Breast epithelium (tissue), 4 donors: ENCODE results near the gene CTXND1. TPM values are rescaled to one million over a fixed set of nuclear protein-coding genes. Genes with fewer than 3 reads are reported as not detected.

Experiments used
- DNase-seq, 2 donors: peaks; one replicate each; pipeline ENCODE4 v3.0.0-alpha.2; 2019; ENCODE audit warnings: low spot score in 2 of 2
- H3K27ac ChIP-seq, 2 donors: fragments of 200-600 bp; sonication (generic) in 1 of 2; one replicate each; pipeline ENCODE4 v1.5.1; 2016 to 2019; ENCODE audit warnings: mild to moderate bottlenecking in 1 of 2
- H3K27me3 ChIP-seq, 2 donors: fragments of 200-600 bp; sonication (generic) in 1 of 2; one replicate each; pipeline versions ENCODE4 v1.5.1 to v1.6.0; 2017 to 2019; ENCODE audit warnings: control low read depth in 1 of 2, mild to moderate bottlenecking in 1 of 2
- H3K36me3 ChIP-seq: fragments of 200-600 bp; one replicate; pipeline ENCODE4 v1.5.1; 2019
- H3K4me1 ChIP-seq, 2 donors: fragments of 200-600 bp; sonication (generic); one replicate each; pipeline ENCODE4 v1.5.1; 2016 to 2019; ENCODE audit warnings: control low read depth in 1 of 2
- H3K4me3 ChIP-seq, 3 donors: fragments of 200-600 bp; sonication (generic); 1 replicate in 2 of 3; 2 replicates in 1 of 3; pipeline ENCODE4 v1.5.1; 2016 to 2019; ENCODE audit warnings: mild to moderate bottlenecking in 3 of 3, moderate library complexity in 2 of 3
- H3K9me3 ChIP-seq, 2 donors: fragments of 200-600 bp; sonication (generic) in 1 of 2; one replicate each; pipeline ENCODE4 v1.5.1; 2016 to 2019; ENCODE audit warnings: control low read depth in 1 of 2
- POLR2A ChIP-seq: fragments of 450-650 bp; IDR thresholded peaks from one replicate; pipeline ENCODE4 v1.6.1; 2016; ENCODE audit warnings: antibody characterized with exemption, mild to moderate bottlenecking, moderate library complexity
- POLR2AphosphoS5 ChIP-seq, 3 donors: sonication (generic); formaldehyde crosslinking; IDR thresholded peaks; one replicate each; pipeline ENCODE4 v1.6.1; 2017; ENCODE audit warnings: antibody characterized with exemption in 3 of 3
- intact Hi-C: fragments of 100-400 bp; cut with DNase I; formaldehyde crosslinking; loops from one replicate; pipeline ENCODE4 v1.15.1; 2023; ENCODE audit warnings: low total_unique reads
- total RNA-seq, 3 donors: library from RNA; depleted of rRNA; stranded (reverse); fragments of >200 nt; gene quantifications; one replicate each; pipeline ENCODE4 v1.1.0, GENCODE V29; 2016
- TF ChIP-seq, protein P1 (sequence below), 3 donors: fragments of 450-650 bp; IDR thresholded peaks; one replicate each; pipeline ENCODE4 v1.5.1; 2016 to 2017; ENCODE audit warnings: antibody characterized with exemption in 3 of 3, mild to moderate bottlenecking in 3 of 3, moderate library complexity in 3 of 3

CTXND1 gene
- total RNA-seq, 3 donors from 2014 or later: not detected

DNA sequence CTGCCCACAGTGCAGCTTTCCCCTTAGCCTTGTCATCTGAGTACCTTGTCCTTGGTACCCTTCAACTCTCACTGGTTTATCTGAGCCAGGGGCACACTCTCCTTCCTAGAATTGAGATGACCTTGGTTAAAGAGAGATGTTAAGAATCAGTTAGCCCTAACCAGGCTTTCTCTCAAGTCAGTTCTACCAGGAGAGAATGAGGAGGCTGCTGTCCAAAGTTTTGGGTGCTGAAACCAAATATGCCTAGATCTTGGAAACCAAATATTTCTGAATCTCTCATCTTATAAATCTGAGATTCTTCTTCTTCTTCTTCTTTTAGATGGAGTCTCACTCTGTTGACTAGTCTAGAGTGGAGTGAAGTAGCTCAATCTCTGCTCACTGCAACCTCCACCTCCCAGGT, 12.0 kb upstream of the CTXND1 start:
- TF ChIP-seq POLR2A: no peak
- TF ChIP-seq, protein P1, sequence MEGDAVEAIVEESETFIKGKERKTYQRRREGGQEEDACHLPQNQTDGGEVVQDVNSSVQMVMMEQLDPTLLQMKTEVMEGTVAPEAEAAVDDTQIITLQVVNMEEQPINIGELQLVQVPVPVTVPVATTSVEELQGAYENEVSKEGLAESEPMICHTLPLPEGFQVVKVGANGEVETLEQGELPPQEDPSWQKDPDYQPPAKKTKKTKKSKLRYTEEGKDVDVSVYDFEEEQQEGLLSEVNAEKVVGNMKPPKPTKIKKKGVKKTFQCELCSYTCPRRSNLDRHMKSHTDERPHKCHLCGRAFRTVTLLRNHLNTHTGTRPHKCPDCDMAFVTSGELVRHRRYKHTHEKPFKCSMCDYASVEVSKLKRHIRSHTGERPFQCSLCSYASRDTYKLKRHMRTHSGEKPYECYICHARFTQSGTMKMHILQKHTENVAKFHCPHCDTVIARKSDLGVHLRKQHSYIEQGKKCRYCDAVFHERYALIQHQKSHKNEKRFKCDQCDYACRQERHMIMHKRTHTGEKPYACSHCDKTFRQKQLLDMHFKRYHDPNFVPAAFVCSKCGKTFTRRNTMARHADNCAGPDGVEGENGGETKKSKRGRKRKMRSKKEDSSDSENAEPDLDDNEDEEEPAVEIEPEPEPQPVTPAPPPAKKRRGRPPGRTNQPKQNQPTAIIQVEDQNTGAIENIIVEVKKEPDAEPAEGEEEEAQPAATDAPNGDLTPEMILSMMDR (IDR thresholded peaks at IDR 0.05): no peak
- TF ChIP-seq POLR2AphosphoS5 (IDR thresholded peaks at IDR 0.05): no peak
- Histone ChIP-seq H3K4me3 (no peak overlapping the region), H3K27ac (no peak overlapping the region), H3K9me3 (no peaks in the 10 kb centered on the region), H3K4me1 (no peaks in the 10 kb centered on the region), H3K36me3 (no peaks in the 10 kb centered on the region), H3K27me3 (peaks cover 0 to 51% of the 10 kb centered on the region in 2 donors)
- intact Hi-C loops: no loop called here
- DNase-seq: no peak

DNA sequence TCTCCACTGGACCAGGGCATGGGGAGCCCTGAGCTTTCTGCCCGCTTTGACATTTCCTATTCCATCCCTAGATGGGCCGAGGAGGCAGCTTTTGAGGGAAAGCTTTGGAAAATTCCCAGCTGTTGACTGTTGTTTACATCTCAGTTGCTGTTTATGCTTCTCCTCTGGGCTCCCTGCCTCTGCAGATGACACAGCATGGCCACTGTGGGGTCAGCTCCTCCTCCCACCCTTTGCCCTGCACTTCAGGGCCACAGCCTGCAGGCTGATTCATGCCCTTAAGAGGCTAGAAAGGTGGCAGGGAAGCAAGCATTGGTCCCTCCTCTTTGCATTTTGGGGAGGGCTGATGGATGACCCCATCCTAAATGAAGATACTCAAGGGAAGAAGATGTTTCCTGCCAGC, 8.5 kb upstream of the CTXND1 start:
- no peak for DNase-seq

DNA sequence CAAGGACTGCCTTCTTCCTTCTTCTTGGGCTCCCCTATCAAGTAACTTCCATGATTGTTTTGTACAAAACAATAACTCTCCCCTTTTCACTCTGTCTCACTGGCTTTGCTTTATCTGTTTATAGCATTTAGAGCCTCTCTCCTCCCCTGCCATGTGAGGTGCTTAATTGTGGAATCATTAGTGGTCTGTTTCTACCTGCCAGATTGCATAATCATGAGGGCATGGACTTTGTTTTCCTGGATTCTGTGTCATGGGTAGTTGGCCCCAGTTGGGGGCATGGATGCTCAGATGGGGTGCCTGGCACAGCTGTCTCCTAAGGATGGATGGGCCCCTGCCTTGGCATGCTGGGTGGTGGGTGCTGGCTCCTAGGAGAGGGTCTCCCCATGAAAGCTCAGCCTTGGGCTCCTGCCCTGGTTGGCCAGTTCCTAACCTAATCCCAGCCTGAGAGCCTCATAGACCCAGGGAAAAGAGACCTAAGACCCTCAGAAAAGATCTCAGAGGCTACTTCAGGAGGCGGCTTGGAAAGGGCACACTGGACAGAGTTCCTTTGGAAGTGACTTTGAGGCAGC, 8.0 kb upstream of the CTXND1 start:
- intact Hi-C loops: loop anchor here (2.0 kb wide), 1 partner anchor 21 kb away; no protein-coding TSS in a partner anchor
- no peaks in the 10 kb centered on the region for H3K4me1 ChIP-seq
- no peak overlapping the region for H3K27ac ChIP-seq
- peaks cover 0 to 58% of the 10 kb centered on the region in 2 donors for H3K27me3 ChIP-seq
- no peaks in the 10 kb centered on the region for H3K9me3 ChIP-seq
- TF ChIP-seq, protein P1 (IDR thresholded peaks at IDR 0.05): no peak
- TF ChIP-seq POLR2AphosphoS5 (IDR thresholded peaks at IDR 0.05) (no peak), POLR2A (no peak)
- no peaks in the 10 kb centered on the region for H3K36me3 ChIP-seq
- H3K4me3 ChIP-seq: no peak overlapping the region
- DNase-seq: no peak

More for the DNA sequence above, 8.5 kb upstream of the CTXND1 start:
- Histone ChIP-seq H3K4me1 (no peaks in the 10 kb centered on the region), H3K27me3 (peaks cover 0 to 55% of the 10 kb centered on the region in 2 donors), H3K4me3 (no peak overlapping the region), H3K9me3 (no peaks in the 10 kb centered on the region), H3K27ac (no peak overlapping the region), H3K36me3 (no peaks in the 10 kb centered on the region)
- intact Hi-C loops: no loop called here
- TF ChIP-seq POLR2A (no peak), POLR2AphosphoS5 (IDR thresholded peaks at IDR 0.05) (no peak)
- TF ChIP-seq, protein P1 (IDR thresholded peaks at IDR 0.05): no peak

DNA sequence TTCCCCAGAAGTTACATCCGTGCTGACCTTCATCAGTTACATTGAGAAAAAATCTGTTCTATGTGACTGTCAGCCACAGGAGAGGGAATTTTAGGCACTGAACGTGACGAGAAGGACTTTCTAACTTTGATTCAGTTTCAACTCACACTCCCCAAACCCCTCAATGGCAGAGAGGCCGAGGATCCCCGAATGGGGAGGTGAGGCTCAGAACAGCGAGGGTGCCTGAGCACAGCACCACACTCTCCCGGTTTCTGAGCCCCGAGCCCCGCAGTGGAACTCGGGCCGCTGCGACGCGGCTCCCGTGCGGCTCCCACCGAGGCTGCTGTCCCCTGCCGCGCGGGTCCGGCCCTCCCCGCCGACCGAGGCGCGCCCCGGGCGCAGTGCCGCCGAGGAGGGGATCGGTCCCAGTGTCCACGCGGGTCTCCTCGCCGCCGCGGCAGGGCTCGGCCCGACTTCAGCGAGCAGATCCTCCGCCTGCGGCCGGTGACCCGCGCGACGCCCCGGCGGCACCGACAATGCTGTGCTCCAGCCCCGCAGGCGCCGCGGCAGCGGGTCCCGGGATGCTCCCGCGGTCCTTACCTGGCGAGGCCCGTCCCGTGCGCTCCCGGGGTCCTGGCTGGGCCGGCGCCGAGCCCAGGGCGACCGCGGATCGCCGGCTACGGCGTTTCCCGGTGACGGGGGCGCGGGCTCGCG, 439 bp downstream of the CTXND1 start:
- Histone ChIP-seq H3K27ac (no peak overlapping the region), H3K9me3 (no peaks in the 10 kb centered on the region), H3K4me3 (peak overlapping the region; percentile 2 to 67 (median 48)), H3K36me3 (no peaks in the 10 kb centered on the region), H3K4me1 (no peaks in the 10 kb centered on the region), H3K27me3 (peaks cover 0 to 55% of the 10 kb centered on the region in 2 donors)
- intact Hi-C loops: no loop called here
- TF ChIP-seq, protein P1 (IDR thresholded peaks at IDR 0.05): no peak
- TF ChIP-seq POLR2A (no peak), POLR2AphosphoS5 (IDR thresholded peaks at IDR 0.05) (no peak)
- no peak for DNase-seq

DNA sequence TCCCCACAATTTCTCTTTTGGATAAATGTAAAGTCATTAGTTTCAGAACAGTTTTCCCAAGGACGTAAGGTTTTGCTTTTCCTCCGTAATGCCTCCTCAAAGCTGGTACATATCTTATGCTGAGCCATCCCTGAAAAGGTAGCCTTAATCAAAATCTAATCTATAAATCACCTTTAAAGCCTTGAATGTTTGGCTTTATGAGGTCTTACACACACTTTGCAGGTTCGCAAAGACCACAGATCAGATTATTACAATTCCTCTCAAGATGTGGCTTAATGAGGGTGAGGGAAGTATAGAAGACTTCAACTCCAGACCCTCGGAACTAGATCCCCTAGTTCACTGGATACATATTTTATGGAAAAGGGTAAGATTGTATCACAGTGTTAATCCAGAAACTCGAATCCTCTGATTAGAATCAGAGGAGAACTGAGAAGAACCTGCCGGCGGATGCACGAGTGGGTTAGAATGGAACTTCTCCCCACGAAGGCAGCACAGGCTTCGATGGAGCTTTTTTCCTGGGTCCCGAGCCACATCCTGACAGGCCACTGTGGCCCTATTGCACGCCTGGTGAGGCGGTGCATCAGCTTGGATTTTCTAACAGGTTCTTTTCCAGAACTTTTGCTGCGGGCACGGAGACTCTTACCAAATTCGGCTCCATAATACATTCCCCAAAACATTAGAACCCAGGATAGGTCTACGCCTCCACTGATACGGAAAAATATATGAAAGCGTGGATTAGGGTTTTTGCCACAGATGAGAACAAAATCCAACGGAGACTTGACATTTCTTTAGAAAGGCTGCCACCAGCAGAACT, 1.2 kb downstream of the CTXND1 start:
- peaks cover 0 to 50% of the 10 kb centered on the region in 2 donors for H3K27me3 ChIP-seq
- no peak for TF ChIP-seq POLR2A
- TF ChIP-seq POLR2AphosphoS5 (IDR thresholded peaks at IDR 0.05): no peak
- TF ChIP-seq, protein P1 (IDR thresholded peaks at IDR 0.05): no peak

More for the DNA sequence above, 1.2 kb downstream of the CTXND1 start:
- H3K9me3 ChIP-seq: no peaks in the 10 kb centered on the region
- no peaks in the 10 kb centered on the region for H3K4me1 ChIP-seq
- no peak overlapping the region for H3K27ac ChIP-seq
- no peaks in the 10 kb centered on the region for H3K36me3 ChIP-seq
- DNase-seq: no peak
- intact Hi-C loops: no loop called here
- peak overlapping the region in 1 of 3 donors; percentile 67 for H3K4me3 ChIP-seq
